Activated CD4-positive, alpha-beta T cell treated with anti-CD3 and anti-CD28 coated beads, Interleukin-2, amount 50 U/mL, for 1 hour (primary cell): Measurements from ENCODE around the gene MAG.

ENCODE experiments used
- DNase-seq: peaks from one replicate; pipeline ENCODE4 v3.0.0-alpha.2; 2020

The MAG gene

GRCh38 chr19:35291916-35292315 is at the start of gene MAG:
MAG (plus strand) TSS chr19:35292161; CDS start chr19:35295409, 3,248 bp downstream.
- DNase-seq: no peak

GRCh38 chr19:35246466-35247092 is 45.4 kb upstream of the MAG start:
- no peak for DNase-seq

- peak; percentile 67 for DNase-seq
Measured at GRCh38 chr19:35247526-35248309, 44.2 kb upstream of the MAG start.

GRCh38 chr19:35248310-35249145 is 43.4 kb upstream of the MAG start, which contains the start of gene LSR:
LSR (plus strand) TSS chr19:35249002; CDS start chr19:35249023, 21 bp downstream.
- DNase-seq: peak; percentile 78

GRCh38 chr19:35249146-35249847 is 42.7 kb upstream of the MAG start:
- no peak for DNase-seq

- no peak for DNase-seq
Measured at GRCh38 chr19:35249848-35250711, 41.9 kb upstream of the MAG start.

- no peak for DNase-seq
Measured at GRCh38 chr19:35251456-35251855, 40.5 kb upstream of the MAG start.

GRCh38 chr19:35253316-35254286 is 38.4 kb upstream of the MAG start:
- DNase-seq: no peak

- DNase-seq: no peak
Measured at GRCh38 chr19:35254341-35255297, 37.3 kb upstream of the MAG start.

- DNase-seq: no peak
Measured at GRCh38 chr19:35256566-35256965, 35.4 kb upstream of the MAG start.

- no peak for DNase-seq
Measured at GRCh38 chr19:35257113-35257461, 34.9 kb upstream of the MAG start.

- no peak for DNase-seq
Measured at GRCh38 chr19:35260694-35261304, 31.2 kb upstream of the MAG start.

GRCh38 chr19:35261356-35262100 is 30.4 kb upstream of the MAG start:
- DNase-seq: no peak

GRCh38 chr19:35262101-35262761 is 29.7 kb upstream of the MAG start:
- DNase-seq: no peak

GRCh38 chr19:35264268-35265125 is 27.5 kb upstream of the MAG start:
- no peak for DNase-seq

GRCh38 chr19:35265126-35265899 is 26.6 kb upstream of the MAG start:
- no peak for DNase-seq
